Mesenchymal stem cell (in vitro differentiated cells and primary cell): ENCODE results near the gene FLNA.
"Not testable (repeated sequence)": the region's sequence is repeated elsewhere in the genome, so short reads cannot be mapped to it uniquely, and the experiment has no call there.

Experiments
- DNase-seq: peaks from one replicate; pipeline ENCODE4 v3.0.0-alpha.2; 2013
- H2AFZ ChIP-seq: one replicate; pipeline ENCODE4 v1.6.1; 2013; ENCODE audit warnings: low read depth, mild to moderate bottlenecking, control low read depth, inconsistent platforms, low read length, moderate library complexity
- H2AK5ac ChIP-seq: 2 replicates; pipeline ENCODE4 v1.6.1; 2013; ENCODE audit warnings: low read length, moderate library complexity, mild to moderate bottlenecking, inconsistent platforms; ENCODE audit not compliant: severe bottlenecking
- H2BK120ac ChIP-seq: one replicate; pipeline ENCODE4 v1.6.1; 2013; ENCODE audit warnings: low read depth, mild to moderate bottlenecking, inconsistent platforms, low read length, moderate library complexity
- H2BK12ac ChIP-seq, 2 experiments: one replicate each; pipeline ENCODE4 v1.6.1; 2013; ENCODE audit warnings: inconsistent platforms in 2 of 2, low read length in 2 of 2, mild to moderate bottlenecking in 2 of 2, moderate library complexity in 2 of 2, control low read depth in 1 of 2
- H2BK15ac ChIP-seq: one replicate; pipeline ENCODE4 v1.6.1; 2013; ENCODE audit warnings: mild to moderate bottlenecking, low read depth, inconsistent platforms; ENCODE audit not compliant: poor library complexity, severe bottlenecking
- H2BK5ac ChIP-seq: 2 replicates; pipeline ENCODE4 v1.6.1; 2013; ENCODE audit warnings: low read depth, mild to moderate bottlenecking, low read length, control low read depth, inconsistent platforms; ENCODE audit not compliant: poor library complexity, severe bottlenecking
- H3K14ac ChIP-seq, 2 experiments: one replicate each; pipeline ENCODE4 v1.6.1; 2013; ENCODE audit warnings: inconsistent platforms in 2 of 2, low read length in 2 of 2, control low read depth in 1 of 2, mild to moderate bottlenecking in 1 of 2, moderate library complexity in 1 of 2
- H3K18ac ChIP-seq, 2 experiments: one replicate each; pipeline ENCODE4 v1.6.1; 2013; ENCODE audit warnings: inconsistent platforms in 2 of 2, low read length in 2 of 2, control low read depth in 1 of 2, low read depth in 1 of 2, mild to moderate bottlenecking in 1 of 2
- H3K23ac ChIP-seq, 2 experiments: one replicate each; pipeline ENCODE4 v1.6.1; 2013; ENCODE audit warnings: inconsistent platforms in 2 of 2, low read length in 2 of 2, mild to moderate bottlenecking in 2 of 2, moderate library complexity in 2 of 2, control low read depth in 1 of 2
- H3K27ac ChIP-seq: 2 replicates; pipeline ENCODE4 v1.5.1; 2013; ENCODE audit warnings: mild to moderate bottlenecking, moderate library complexity, low read length, control low read depth, inconsistent platforms; ENCODE audit not compliant: poor library complexity, severe bottlenecking
- H3K27me3 ChIP-seq, 2 experiments: 2 replicates each; pipeline versions ENCODE4 v1.6.1 to v1.7.0; 2013; ENCODE audit warnings: low read length in 2 of 2, mild to moderate bottlenecking in 2 of 2, moderate library complexity in 2 of 2, control low read depth in 1 of 2, inconsistent platforms in 1 of 2; ENCODE audit not compliant: control insufficient read depth in 1 of 2, insufficient read depth in 1 of 2
- H3K36me3 ChIP-seq, 2 experiments: 2 replicates each; pipeline versions ENCODE4 v1.6.1 to v1.7.0; 2013; ENCODE audit warnings: low read length in 2 of 2, control low read depth in 1 of 2, inconsistent platforms in 1 of 2, low read depth in 1 of 2, mild to moderate bottlenecking in 1 of 2; ENCODE audit not compliant: insufficient read depth in 2 of 2, control insufficient read depth in 1 of 2
- H3K4ac ChIP-seq, 2 experiments: one replicate each; pipeline ENCODE4 v1.6.1; 2013; ENCODE audit warnings: inconsistent platforms in 2 of 2, low read length in 2 of 2, mild to moderate bottlenecking in 2 of 2, moderate library complexity in 2 of 2, control low read depth in 1 of 2, low read depth in 1 of 2
- H3K4me1 ChIP-seq: 2 replicates; pipeline ENCODE4 v1.6.1; 2013; ENCODE audit warnings: low read depth, low read length, control low read depth; ENCODE audit not compliant: control insufficient read depth, insufficient read depth
- H3K4me2 ChIP-seq: 2 replicates; pipeline ENCODE4 v1.6.1; 2013; ENCODE audit warnings: low read length, mild to moderate bottlenecking, inconsistent platforms; ENCODE audit not compliant: poor library complexity, severe bottlenecking
- H3K4me3 ChIP-seq, 2 experiments: 2 replicates each; pipeline versions ENCODE4 v1.5.1 to v1.7.0; 2013; ENCODE audit warnings: low read length in 2 of 2, mild to moderate bottlenecking in 2 of 2, control low read depth in 1 of 2, low read depth in 1 of 2; ENCODE audit not compliant: insufficient read depth in 1 of 2
- H3K79me1 ChIP-seq: replicated peaks from 2 replicates; pipeline ENCODE4 v1.6.1; 2013; ENCODE audit warnings: mild to moderate bottlenecking, control low read depth, low read length, inconsistent platforms; ENCODE audit not compliant: poor library complexity, severe bottlenecking
- H3K9ac ChIP-seq: 2 replicates; pipeline ENCODE4 v1.7.0; 2013; ENCODE audit warnings: mild to moderate bottlenecking, low read length, moderate library complexity
- H3K9me3 ChIP-seq: 2 replicates; pipeline ENCODE4 v1.7.0; 2013; ENCODE audit warnings: mild to moderate bottlenecking, low read length; ENCODE audit not compliant: control insufficient read depth
- H4K8ac ChIP-seq: one replicate; pipeline ENCODE4 v1.6.1; 2013; ENCODE audit warnings: inconsistent platforms, mild to moderate bottlenecking, low read length, moderate library complexity
- H4K91ac ChIP-seq: one replicate; pipeline ENCODE4 v1.6.1; 2013; ENCODE audit warnings: mild to moderate bottlenecking, low read length, inconsistent platforms
- WGBS: methylation state at CpG from one replicate; pipeline ENCODE4 v1.1.7; 2013; ENCODE audit warnings: mixed read lengths; 5-methylcytosine and 5-hydroxymethylcytosine counted together

Gene FLNA

DNA sequence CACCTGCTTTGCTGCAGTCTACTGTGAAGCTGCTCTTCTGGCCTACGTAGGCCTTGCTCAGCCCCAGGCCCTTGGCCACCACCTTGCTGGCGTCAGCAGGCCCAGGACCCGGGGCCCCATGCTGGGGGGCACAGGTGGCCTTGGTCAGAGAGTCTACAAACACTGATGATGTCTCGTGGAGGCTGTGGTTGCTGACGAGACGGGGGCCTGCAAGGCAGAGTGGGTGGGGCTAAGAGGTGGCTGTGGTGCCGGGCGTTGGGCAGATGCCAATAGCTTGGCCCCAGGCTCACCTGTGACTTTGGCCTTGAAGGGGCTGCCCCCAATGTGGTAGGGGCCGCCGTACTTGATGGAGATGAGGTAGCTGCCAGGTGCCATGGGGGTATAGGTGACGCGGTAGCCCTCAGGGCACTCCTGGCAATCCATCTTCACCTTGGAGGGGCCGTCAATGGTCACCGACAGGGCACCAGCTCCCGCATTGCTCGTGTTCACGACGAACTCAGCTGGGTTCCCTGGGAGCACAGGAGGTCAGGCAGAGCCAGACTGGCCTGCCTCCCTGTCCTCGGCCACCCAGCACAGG is 25.0 kb downstream of the FLNA start:
- H3K23ac ChIP-seq: no peak overlapping the region
- no peak overlapping the region for H2BK120ac ChIP-seq
- no peak overlapping the region for H2BK5ac ChIP-seq
- no peak overlapping the region for H2BK12ac ChIP-seq
- H2BK15ac ChIP-seq: no peak overlapping the region
- H3K27ac ChIP-seq: no peak overlapping the region
- peaks cover 62 to 70% of the 10 kb centered on the region in 2 experiments for H3K36me3 ChIP-seq
- no peak overlapping the region for H3K14ac ChIP-seq
- no peaks in the 10 kb centered on the region for H3K27me3 ChIP-seq
- H3K79me1 ChIP-seq: no peaks in the 10 kb centered on the region
- no peak overlapping the region for H4K91ac ChIP-seq
- 85% methylated on average over 18 of the region's 19 CpGs for WGBS
- H2AFZ ChIP-seq: no peak overlapping the region
- no peak overlapping the region for H3K4me2 ChIP-seq
- no peak overlapping the region for H2AK5ac ChIP-seq
- H3K18ac ChIP-seq: no peak overlapping the region
- DNase-seq: no peak
- H3K4me3 ChIP-seq: no peak overlapping the region
- no peak overlapping the region for H3K4ac ChIP-seq
- H3K4me1 ChIP-seq: peaks cover 21% of the 10 kb centered on the region
- H3K9ac ChIP-seq: no peak overlapping the region
- no peaks in the 10 kb centered on the region for H3K9me3 ChIP-seq
- H4K8ac ChIP-seq: no peak overlapping the region

- Histone ChIP-seq H3K23ac (no peak overlapping the region), H3K4me1 (peaks cover 20% of the 10 kb centered on the region), H3K4me3 (no peak overlapping the region), H3K9ac (no peak overlapping the region), H3K18ac (no peak overlapping the region), H2BK12ac (no peak overlapping the region), H3K9me3 (no peaks in the 10 kb centered on the region), H3K14ac (no peak overlapping the region), H3K27ac (peak overlapping the region; percentile 20), H2AFZ (no peak overlapping the region), H2BK5ac (no peak overlapping the region), H3K27me3 (no peaks in the 10 kb centered on the region), H2AK5ac (no peak overlapping the region), H3K4me2 (no peak overlapping the region), H2BK120ac (no peak overlapping the region), H3K36me3 (peaks cover 55 to 64% of the 10 kb centered on the region in 2 experiments), H3K79me1 (no peaks in the 10 kb centered on the region), H2BK15ac (no peak overlapping the region), H3K4ac (no peak overlapping the region), H4K8ac (no peak overlapping the region), H4K91ac (peak overlapping the region; percentile 15)
- DNase-seq: no peak
- WGBS: 92% methylated on average over 13 of the region's 24 CpGs
Measured at GRCh38 chrX:154348646-154349358, 25.6 kb downstream of the FLNA start.

DNA sequence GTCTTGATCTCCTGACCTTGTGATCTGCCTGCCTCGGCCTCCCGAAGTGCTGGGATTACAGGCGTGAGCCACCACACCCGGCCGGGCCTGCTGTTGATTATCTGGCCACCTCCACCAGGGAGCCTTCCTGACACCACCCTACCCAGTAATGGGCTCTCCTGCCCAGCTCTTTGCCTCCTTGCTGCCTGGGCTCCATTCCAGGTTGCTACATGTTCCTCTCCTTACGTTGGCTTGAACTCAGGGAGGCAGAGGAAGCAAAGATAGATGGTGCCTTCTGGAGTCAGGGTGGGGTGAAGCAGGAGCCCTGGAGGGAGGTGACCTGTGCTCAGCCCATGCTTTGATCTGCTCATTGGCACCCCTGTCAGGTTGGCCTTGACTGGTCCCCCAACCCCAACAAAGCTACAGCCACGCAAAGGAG is 26.3 kb downstream of the FLNA start:
- no peak overlapping the region for H2BK15ac ChIP-seq
- H3K23ac ChIP-seq: no peak overlapping the region
- no peak overlapping the region for H3K4me2 ChIP-seq
- no peak overlapping the region for H3K27ac ChIP-seq
- no peak overlapping the region for H3K4ac ChIP-seq
- no peak overlapping the region for H3K18ac ChIP-seq
- no peaks in the 10 kb centered on the region for H3K27me3 ChIP-seq
- no peak overlapping the region for H2BK120ac ChIP-seq
- no peak overlapping the region for H4K91ac ChIP-seq
- WGBS: 56% methylated on average over 4 of the region's 7 CpGs
- no peak overlapping the region for H2AFZ ChIP-seq
- no peak overlapping the region for H3K14ac ChIP-seq
- H2BK12ac ChIP-seq: no peak overlapping the region
- no peak for DNase-seq
- H3K4me3 ChIP-seq: no peak overlapping the region
- no peaks in the 10 kb centered on the region for H3K9me3 ChIP-seq
- H2AK5ac ChIP-seq: no peak overlapping the region
- no peak overlapping the region for H2BK5ac ChIP-seq
- H3K79me1 ChIP-seq: no peaks in the 10 kb centered on the region
- H3K36me3 ChIP-seq: peaks cover 49 to 57% of the 10 kb centered on the region in 2 experiments
- no peak overlapping the region for H3K9ac ChIP-seq
- H4K8ac ChIP-seq: no peak overlapping the region
- H3K4me1 ChIP-seq: peaks cover 18% of the 10 kb centered on the region

- not testable (repeated sequence) for H3K9ac ChIP-seq, H3K18ac ChIP-seq, H3K14ac ChIP-seq, H3K27ac ChIP-seq, H2AK5ac ChIP-seq, H2BK5ac ChIP-seq, H2BK15ac ChIP-seq, H3K4ac ChIP-seq, DNase-seq, H3K4me3 ChIP-seq, H3K4me2 ChIP-seq, H3K9me3 ChIP-seq, H3K4me1 ChIP-seq, H2AFZ ChIP-seq, H2BK12ac ChIP-seq, H4K8ac ChIP-seq, H3K27me3 ChIP-seq, H3K23ac ChIP-seq, H4K91ac ChIP-seq, H3K79me1 ChIP-seq, H2BK120ac ChIP-seq
- peaks cover 4 to 12% of the 10 kb centered on the region in 2 experiments for H3K36me3 ChIP-seq
- WGBS: no CpG with 5 or more reads among the region's 20 CpGs
Measured at GRCh38 chrX:154343620-154344019, 30.8 kb downstream of the FLNA start.
